ENCODE data around the gene PRKAG2. TPM values are rescaled to one million over a fixed set of nuclear protein-coding genes. Genes with fewer than 3 reads are reported as not detected.

Gene PRKAG2
- total and polyA plus RNA-seq, 8 donors, result 19.9 to 302 (median 60.9) TPM

DNA sequence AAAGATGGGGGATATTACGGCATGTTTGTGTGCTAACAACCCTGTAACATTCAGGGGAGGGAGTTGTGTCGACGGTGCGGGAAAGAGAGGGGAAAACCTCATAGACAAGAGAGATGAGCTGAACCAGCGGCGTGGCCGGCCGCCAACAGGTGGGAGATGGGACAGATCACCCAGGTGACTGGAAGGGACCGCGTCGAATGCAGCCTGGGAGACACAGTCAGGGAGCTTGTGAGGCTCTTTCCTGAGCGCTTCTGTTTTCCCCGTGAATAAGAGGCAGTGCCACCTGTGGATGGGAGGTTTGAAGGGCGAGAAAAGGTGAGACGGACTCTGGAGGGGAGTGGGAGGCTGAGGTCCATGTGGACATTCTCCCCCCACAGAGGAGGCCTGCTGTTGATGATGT is 9.9 kb upstream of the PRKAG2 start:
- Histone ChIP-seq H3K4me1 (peaks cover 0 to 9% (median 4%) of the 10 kb centered on the region in 4 donors), H3K27ac (no peak overlapping the region), H3K36me3 (no peaks in the 10 kb centered on the region), H3K4me3 (no peak overlapping the region), H3K27me3 (peaks cover 0 to 2% (median 0%) of the 10 kb centered on the region in 3 donors), H3K9me3 (no peaks in the 10 kb centered on the region)
- TF ChIP-seq, protein P1, sequence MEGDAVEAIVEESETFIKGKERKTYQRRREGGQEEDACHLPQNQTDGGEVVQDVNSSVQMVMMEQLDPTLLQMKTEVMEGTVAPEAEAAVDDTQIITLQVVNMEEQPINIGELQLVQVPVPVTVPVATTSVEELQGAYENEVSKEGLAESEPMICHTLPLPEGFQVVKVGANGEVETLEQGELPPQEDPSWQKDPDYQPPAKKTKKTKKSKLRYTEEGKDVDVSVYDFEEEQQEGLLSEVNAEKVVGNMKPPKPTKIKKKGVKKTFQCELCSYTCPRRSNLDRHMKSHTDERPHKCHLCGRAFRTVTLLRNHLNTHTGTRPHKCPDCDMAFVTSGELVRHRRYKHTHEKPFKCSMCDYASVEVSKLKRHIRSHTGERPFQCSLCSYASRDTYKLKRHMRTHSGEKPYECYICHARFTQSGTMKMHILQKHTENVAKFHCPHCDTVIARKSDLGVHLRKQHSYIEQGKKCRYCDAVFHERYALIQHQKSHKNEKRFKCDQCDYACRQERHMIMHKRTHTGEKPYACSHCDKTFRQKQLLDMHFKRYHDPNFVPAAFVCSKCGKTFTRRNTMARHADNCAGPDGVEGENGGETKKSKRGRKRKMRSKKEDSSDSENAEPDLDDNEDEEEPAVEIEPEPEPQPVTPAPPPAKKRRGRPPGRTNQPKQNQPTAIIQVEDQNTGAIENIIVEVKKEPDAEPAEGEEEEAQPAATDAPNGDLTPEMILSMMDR (IDR thresholded peaks at IDR 0.05), result no peak
- TF ChIP-seq POLR2AphosphoS5 (IDR thresholded peaks at IDR 0.05) (no peak), EP300 (IDR thresholded peaks at IDR 0.05) (no peak), POLR2A (IDR thresholded peaks at IDR 0.05) (no peak)
- no peak for DNase-seq
- WGBS, 5 donors, result 80 to 83% (median 82%) methylated on average over 15 of the region's 15 CpGs
- intact Hi-C loops (cut with DNase I; ENCODE audit: low total_unique reads), result no loop called here

DNA sequence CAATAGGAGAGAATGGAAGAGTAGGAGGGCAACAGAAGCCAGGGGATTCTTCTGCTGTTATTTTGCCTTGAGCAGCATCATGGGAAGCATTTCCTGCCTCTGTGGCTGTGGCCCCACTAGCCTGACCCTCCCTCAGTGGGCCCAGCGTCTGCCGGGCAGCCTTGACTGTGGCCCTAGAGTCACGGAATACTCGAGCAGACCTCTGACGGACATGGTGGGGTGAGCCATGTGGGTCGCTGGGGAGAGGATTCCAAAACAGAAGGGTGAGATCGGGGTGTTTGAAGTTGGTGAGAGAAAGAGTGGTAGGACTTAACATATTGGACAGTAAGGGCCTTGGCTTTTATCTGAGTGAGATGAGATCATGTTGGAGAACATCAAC is 8.3 kb upstream of the PRKAG2 start:
- Histone ChIP-seq H3K36me3 (no peaks in the 10 kb centered on the region), H3K27ac (no peak overlapping the region), H3K4me3 (no peak overlapping the region), H3K4me1 (no peaks in the 10 kb centered on the region), H3K9me3 (no peaks in the 10 kb centered on the region), H3K27me3 (no peaks in the 10 kb centered on the region)
- intact Hi-C loops (cut with DNase I; ENCODE audit: low total_unique reads), result no loop called here
- TF ChIP-seq EP300 (IDR thresholded peaks at IDR 0.05), result no peak
- TF ChIP-seq, protein P1 (IDR thresholded peaks at IDR 0.05), result no peak
- no peak for TF ChIP-seq POLR2AphosphoS5 (IDR thresholded peaks at IDR 0.05)
- TF ChIP-seq POLR2A (IDR thresholded peaks at IDR 0.05), result no peak
- 90 to 96% (median 95%) methylated on average over 7 of the region's 7 CpGs for WGBS, 5 donors
- DNase-seq, result no peak

DNA sequence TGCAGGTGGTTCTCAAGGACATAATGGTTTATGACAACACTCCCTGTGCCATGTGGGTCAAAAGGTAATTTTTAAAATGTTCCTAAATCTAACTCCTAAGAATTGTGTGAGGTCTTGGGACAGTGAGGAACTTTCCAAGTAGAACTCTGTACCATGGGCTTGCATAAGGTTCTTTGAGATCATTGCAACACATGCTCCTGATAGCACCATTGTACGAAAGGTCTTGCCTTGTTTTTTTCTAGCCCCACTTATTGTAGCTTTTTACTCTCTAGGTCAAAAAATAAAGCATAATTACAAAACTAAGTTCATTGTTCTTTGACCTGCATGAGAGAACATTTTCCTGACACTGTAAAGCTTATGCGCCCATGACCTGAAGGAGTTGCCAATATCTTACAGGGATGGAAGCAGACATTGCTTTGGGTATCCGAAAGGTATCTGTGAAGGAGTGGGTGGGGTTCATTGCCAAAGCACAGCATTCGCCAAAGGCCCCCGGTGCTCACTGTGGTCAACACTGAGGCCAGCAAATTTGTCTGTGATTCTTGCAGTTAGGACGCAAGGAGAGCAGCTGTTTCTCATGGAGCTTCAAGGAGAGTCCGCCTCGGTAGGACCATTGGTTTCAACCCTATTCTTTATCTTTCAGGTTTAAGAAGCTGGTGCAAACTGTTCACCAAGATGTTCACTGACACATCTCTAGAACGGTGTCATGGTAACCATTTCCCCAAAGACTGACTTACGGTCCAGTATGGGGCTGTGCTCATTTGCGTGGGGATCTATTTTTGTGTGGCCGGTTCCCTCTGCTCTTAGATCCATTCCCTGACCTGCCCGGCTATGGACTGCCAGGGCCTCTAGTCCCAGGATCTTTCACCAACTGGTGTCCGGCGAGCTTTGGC is 7.6 kb upstream of the PRKAG2 start:
- Histone ChIP-seq H3K4me1 (no peaks in the 10 kb centered on the region), H3K9me3 (no peaks in the 10 kb centered on the region), H3K4me3 (no peak overlapping the region), H3K27ac (no peak overlapping the region), H3K36me3 (no peaks in the 10 kb centered on the region), H3K27me3 (no peaks in the 10 kb centered on the region)
- WGBS, 5 donors, result 90 to 96% (median 94%) methylated on average over 15 of the region's 15 CpGs
- DNase-seq, result no peak
- intact Hi-C loops (cut with DNase I; ENCODE audit: low total_unique reads), result loop anchor here (5.0 kb wide), 1 partner anchor 53 kb away; no protein-coding TSS in a partner anchor
- TF ChIP-seq EP300 (IDR thresholded peaks at IDR 0.05) (no peak), POLR2A (IDR thresholded peaks at IDR 0.05) (no peak), POLR2AphosphoS5 (IDR thresholded peaks at IDR 0.05) (no peak)
- TF ChIP-seq, protein P1 (IDR thresholded peaks at IDR 0.05), result no peak

DNA sequence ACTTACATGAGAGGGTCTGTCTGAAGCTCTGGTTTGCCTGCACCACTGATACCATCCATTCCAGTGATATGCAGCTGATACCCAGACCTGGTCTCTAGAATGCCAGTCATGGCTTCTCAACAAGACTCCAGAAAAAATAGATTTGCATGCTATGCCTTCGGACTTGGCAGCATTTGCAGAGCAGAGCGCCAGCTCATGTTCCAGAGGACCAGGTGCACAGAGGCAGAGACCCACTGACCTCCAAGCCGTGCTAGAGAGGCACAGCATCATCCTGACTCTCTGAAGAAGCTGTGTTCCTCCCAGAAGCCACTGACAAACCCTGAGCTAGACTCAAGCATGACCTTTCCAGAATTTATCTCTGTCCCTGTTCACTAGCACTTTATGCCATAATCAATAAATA is 6.9 kb upstream of the PRKAG2 start:
- Histone ChIP-seq H3K36me3 (no peaks in the 10 kb centered on the region), H3K4me3 (no peak overlapping the region), H3K9me3 (no peaks in the 10 kb centered on the region), H3K27ac (no peak overlapping the region), H3K4me1 (no peaks in the 10 kb centered on the region), H3K27me3 (no peaks in the 10 kb centered on the region)
- intact Hi-C loops (cut with DNase I; ENCODE audit: low total_unique reads), result loop anchor here (5.0 kb wide), 1 partner anchor 53 kb away; no protein-coding TSS in a partner anchor
- 78 to 93% (median 80%) methylated on average over 3 of the region's 3 CpGs for WGBS, 5 donors
- DNase-seq, result no peak
- TF ChIP-seq, protein P1 (IDR thresholded peaks at IDR 0.05), result no peak
- no peak for TF ChIP-seq POLR2AphosphoS5 (IDR thresholded peaks at IDR 0.05)
- no peak for TF ChIP-seq EP300 (IDR thresholded peaks at IDR 0.05)
- TF ChIP-seq POLR2A (IDR thresholded peaks at IDR 0.05), result no peak
